WTC11 (cell line): ENCODE measurements around the gene MAPKAP1.

Experiments
- ATF6 ChIP-seq: sonication (generic); formaldehyde crosslinking; IDR thresholded peaks from 2 replicates; pipeline ENCODE4 v1.8.1; 2023; ENCODE audit warnings: mild to moderate bottlenecking, missing genetic modification reagents
- CREB1 ChIP-seq: sonication (generic); formaldehyde crosslinking; IDR thresholded peaks from 2 replicates; pipeline ENCODE4 v1.8.0; 2023; ENCODE audit warnings: mild to moderate bottlenecking, missing genetic modification reagents
- CTCF ChIP-seq: fragments of 200-600 bp; IDR thresholded peaks from 2 replicates; pipeline ENCODE4 v1.8.0; 2022; ENCODE audit warnings: antibody characterized with exemption
- E2F1 ChIP-seq: sonication (generic); formaldehyde crosslinking; IDR thresholded peaks from 2 replicates; pipeline ENCODE4 v1.8.0; 2022; ENCODE audit warnings: mild to moderate bottlenecking, missing genetic modification reagents
- ELF4 ChIP-seq: sonication (generic); formaldehyde crosslinking; IDR thresholded peaks from 2 replicates; pipeline ENCODE4 v1.8.1; 2022; ENCODE audit warnings: low read depth, mild to moderate bottlenecking, moderate library complexity, missing genetic modification reagents
- FOXJ3 ChIP-seq: sonication (generic); formaldehyde crosslinking; IDR thresholded peaks from 2 replicates; pipeline ENCODE4 v1.9.0; 2021; ENCODE audit warnings: missing genetic modification reagents, mild to moderate bottlenecking, borderline replicate concordance
- JUN ChIP-seq: sonication (generic); formaldehyde crosslinking; IDR thresholded peaks from 2 replicates; pipeline ENCODE4 v1.8.0; 2023; ENCODE audit warnings: mild to moderate bottlenecking, missing genetic modification reagents
- MAX ChIP-seq: sonication (generic); formaldehyde crosslinking; IDR thresholded peaks from 2 replicates; pipeline ENCODE4 v1.8.0; 2022; ENCODE audit warnings: mild to moderate bottlenecking, missing genetic modification reagents
- NFE2L1 ChIP-seq: sonication (generic); formaldehyde crosslinking; IDR thresholded peaks from 2 replicates; pipeline ENCODE4 v1.8.1; 2023; ENCODE audit warnings: missing genetic modification reagents
- NR1H2 ChIP-seq: sonication (generic); formaldehyde crosslinking; IDR thresholded peaks from 2 replicates; pipeline ENCODE4 v1.9.0; 2021; ENCODE audit warnings: mild to moderate bottlenecking, moderate library complexity, missing genetic modification reagents
- PRDM15 ChIP-seq: sonication (generic); formaldehyde crosslinking; IDR thresholded peaks from 2 replicates; pipeline ENCODE4 v1.8.0; 2022; ENCODE audit warnings: missing genetic modification reagents
- TCF7 ChIP-seq: sonication (generic); formaldehyde crosslinking; IDR thresholded peaks from 2 replicates; pipeline ENCODE4 v1.8.0; 2022; ENCODE audit warnings: mild to moderate bottlenecking, low read depth, missing genetic modification reagents, moderate library complexity
- USF1 ChIP-seq: sonication (generic); formaldehyde crosslinking; IDR thresholded peaks from 2 replicates; pipeline ENCODE4 v1.8.0; 2022; ENCODE audit warnings: mild to moderate bottlenecking, missing genetic modification reagents

- TF ChIP-seq FOXJ3 (no peak), CREB1 (CRISPR knock-in tag) (no peak), ELF4 (CRISPR knock-in tag) (no peak), JUN (CRISPR knock-in tag) (no peak), CTCF (no peak), USF1 (CRISPR knock-in tag) (no peak), MAX (CRISPR knock-in tag) (no peak), PRDM15 (CRISPR knock-in tag) (no peak), NR1H2 (CRISPR knock-in tag) (no peak), TCF7 (CRISPR knock-in tag) (no peak), NFE2L1 (CRISPR knock-in tag) (no peak), E2F1 (CRISPR knock-in tag) (no peak), ATF6 (no peak)
These were observed 199.8 kb downstream of the MAPKAP1 start for GRCh38 chr9:125507226-125507625.
